Left renal cortex interstitium (tissue), 4 donors: ENCODE results near the gene PHLDA1. TPM values are rescaled to one million over a fixed set of nuclear protein-coding genes. Genes with fewer than 3 reads are reported as not detected.
A peak's percentile ranks its signal among the peaks of the same experiment; 100 is the strongest.

ENCODE experiments used
- DNase-seq, 4 donors: peaks; one replicate each; pipeline ENCODE4 v3.0.0-alpha.2; 2013; ENCODE audit warnings: low read depth in 4 of 4, low spot score in 2 of 4, missing footprints in 1 of 4
- polyA plus RNA-seq, 4 donors: library from polyadenylated mRNA; unstranded; fragments of 120-200 nt; gene quantifications; one replicate each; pipeline ENCODE4 v1.2.1, GENCODE V29; 2013; ENCODE audit not compliant: insufficient read length in 4 of 4

PHLDA1 gene
- polyA plus RNA-seq, 4 donors = 32.7 to 44.7 (median 38.2) TPM

DNA sequence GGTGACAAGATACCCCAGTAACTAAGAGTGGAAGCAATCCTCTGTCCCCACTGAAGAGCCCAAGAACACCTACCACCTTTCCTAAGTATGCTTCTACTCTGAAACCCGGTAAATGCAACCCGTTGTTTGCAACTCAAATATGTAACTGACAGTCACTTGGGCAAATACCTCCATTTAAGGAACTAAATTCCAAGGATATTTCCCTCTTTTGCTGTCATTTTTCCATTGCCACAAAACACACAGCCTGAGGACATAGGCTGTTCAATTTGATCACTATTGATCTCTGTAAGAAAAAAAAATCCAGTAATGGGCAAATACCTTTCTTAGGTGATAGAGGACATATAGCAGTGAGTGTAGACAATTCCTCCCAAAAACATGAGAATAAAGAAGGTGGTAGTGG, 6.6 kb upstream of the PHLDA1 start:
- DNase-seq = no peak

DNA sequence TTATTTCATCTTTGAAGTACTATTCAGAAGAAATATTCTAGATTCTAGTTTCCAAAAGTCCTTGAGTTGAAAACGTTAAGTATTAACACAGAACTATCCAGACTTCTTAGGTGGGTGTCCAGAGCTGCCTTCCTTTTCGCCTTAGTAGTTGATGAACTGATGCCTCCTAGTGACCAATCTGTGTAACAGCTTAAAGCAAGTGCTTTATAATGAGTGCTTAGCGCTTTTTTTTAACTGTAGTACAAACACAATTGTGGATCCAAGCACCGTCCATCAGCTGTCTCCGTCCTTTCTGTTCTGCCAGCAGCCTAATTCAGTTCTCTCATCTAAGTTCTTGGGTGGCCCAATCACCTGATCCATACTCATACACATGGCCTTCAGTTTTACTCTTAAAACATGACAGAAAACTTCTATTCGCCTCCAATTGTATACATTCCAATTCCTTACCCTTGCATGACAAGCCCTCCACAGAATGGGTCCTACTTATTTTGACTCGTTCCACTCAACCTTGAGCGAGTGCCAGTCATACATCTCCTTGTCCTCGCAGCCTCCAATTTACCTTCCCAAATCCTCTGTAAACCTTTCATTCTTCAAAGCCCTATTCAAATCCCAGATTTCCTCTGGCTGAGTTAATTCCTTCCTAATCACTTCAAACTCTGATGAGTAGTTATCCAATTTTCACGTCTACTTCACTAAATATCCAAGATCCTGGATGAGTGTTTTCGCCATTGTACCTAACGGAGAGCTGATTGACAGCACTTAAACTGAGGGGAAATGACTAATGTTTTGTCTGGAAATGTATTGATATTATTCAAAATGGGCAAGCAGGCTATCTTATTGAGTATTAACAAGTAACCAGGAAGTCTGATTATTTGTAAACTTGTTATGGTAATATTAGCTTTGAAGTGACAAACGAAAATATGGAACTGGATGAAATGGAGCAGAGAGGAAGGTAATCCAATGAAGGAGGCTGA, 5.8 kb upstream of the PHLDA1 start:
- DNase-seq = no peak

- no peak for DNase-seq
These were observed 3.5 kb upstream of the PHLDA1 start for GRCh38 chr12:76035045-76035444.

- no peak for DNase-seq
These were observed 1.8 kb upstream of the PHLDA1 start for GRCh38 chr12:76033081-76034011.

DNA sequence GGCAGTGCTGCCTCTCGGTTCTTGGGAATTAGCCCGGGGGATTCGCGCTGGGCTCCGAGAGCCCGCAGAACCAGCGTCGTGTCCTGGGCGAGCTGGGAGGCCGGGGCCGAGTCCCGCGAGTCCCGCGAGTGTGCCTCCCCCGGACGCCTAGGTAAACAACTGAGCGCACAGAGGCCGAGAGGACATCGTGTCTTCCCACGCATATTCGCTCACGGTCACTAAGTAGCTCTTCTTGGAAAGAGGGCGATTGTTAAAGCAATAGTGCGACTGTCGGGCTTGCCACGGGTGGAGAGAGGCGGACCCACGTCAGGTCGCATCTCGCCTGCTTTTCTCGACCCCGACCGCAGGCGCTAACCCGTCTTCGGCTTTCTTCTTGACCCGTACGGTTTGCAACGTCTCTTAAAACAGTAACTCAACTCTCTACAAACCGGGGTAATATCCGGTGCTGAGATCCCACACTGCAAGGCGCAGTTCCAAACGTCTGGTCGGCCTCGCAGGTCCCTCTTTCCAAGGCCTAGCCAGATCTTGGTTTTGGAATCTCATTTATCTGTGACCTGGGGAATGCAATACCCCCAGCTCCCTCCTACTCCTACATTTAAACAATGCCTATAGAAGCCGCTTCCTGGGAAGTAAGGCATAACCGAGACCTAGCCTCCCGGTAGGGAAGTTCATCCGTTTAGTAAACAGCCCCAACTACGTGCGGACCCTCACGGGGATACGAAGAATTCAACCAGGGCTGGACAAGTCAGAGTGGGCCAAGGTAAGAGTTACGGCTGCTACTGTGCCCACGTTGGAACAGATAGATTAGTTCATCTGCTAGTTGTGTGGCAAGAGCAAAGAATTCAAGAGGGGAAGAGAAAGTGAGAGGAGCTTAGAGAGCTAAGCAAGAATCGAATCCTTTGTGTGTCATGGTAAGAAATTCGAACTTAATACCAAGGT, 736 bp upstream of the PHLDA1 start:
- DNase-seq = peak in 1 of 4 donors; percentile 69

GRCh38 chr12:76031081-76031413, 529 bp downstream of the PHLDA1 start:
- DNase-seq = no peak

DNA sequence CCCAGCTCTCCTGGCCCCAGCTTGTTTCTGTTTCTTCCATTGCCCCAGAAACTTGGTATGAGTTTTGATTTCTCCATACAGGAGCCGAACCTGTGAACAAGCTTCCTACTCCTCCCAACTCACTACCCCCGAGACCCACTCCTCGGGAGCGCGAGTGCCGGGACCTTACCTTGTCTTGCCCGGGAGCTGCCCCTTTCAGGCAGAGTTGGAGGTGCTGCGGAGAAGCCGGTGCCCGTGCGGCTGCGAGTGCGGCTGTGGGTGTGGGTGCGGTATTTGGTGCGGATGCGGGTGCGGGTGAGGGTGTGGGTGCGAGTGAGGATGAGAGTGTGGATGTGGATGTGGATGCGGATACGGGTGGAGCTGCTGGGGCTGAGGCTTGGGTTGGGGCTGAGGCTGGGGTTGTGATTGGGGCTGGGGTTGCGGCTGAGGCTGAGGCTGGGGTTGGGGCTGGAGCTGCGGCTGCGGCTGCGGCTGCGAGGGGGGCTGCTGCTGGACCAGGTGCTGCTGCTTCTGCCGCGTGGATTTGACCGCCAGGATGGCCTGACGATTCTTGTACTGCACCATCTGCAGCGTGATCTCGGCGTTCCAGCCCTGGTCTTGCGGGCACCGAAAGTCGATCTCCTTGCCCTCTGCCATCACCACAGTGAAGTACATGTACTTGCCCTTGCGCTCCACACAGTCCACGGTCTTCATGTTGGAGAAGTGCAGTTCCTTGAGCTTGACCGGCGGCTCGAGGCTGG, 1.1 kb downstream of the PHLDA1 start:
- DNase-seq = no peak

DNA sequence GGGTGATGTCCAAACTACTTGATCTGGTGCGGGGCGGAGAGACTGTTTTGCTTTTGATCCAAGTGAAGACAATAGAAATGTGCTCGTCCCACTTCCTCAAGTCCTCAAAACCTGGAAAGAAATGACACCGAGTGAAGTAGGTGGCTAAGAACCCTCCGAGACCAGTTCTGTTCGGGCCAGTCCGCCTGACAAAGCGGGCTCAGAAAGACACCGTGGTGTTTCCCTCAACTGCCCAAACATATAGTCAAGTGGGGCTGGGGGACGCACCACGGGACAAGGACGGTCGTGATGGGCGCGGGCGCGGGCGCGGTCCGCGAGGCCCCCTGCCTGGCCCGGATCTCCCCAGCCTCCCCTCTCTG, 1.6 kb downstream of the PHLDA1 start:
- no peak for DNase-seq

GRCh38 chr12:76028571-76029277, 2.9 kb downstream of the PHLDA1 start:
- DNase-seq = no peak

- DNase-seq = no peak
These were observed 4.9 kb downstream of the PHLDA1 start for GRCh38 chr12:76026643-76027063.

DNA sequence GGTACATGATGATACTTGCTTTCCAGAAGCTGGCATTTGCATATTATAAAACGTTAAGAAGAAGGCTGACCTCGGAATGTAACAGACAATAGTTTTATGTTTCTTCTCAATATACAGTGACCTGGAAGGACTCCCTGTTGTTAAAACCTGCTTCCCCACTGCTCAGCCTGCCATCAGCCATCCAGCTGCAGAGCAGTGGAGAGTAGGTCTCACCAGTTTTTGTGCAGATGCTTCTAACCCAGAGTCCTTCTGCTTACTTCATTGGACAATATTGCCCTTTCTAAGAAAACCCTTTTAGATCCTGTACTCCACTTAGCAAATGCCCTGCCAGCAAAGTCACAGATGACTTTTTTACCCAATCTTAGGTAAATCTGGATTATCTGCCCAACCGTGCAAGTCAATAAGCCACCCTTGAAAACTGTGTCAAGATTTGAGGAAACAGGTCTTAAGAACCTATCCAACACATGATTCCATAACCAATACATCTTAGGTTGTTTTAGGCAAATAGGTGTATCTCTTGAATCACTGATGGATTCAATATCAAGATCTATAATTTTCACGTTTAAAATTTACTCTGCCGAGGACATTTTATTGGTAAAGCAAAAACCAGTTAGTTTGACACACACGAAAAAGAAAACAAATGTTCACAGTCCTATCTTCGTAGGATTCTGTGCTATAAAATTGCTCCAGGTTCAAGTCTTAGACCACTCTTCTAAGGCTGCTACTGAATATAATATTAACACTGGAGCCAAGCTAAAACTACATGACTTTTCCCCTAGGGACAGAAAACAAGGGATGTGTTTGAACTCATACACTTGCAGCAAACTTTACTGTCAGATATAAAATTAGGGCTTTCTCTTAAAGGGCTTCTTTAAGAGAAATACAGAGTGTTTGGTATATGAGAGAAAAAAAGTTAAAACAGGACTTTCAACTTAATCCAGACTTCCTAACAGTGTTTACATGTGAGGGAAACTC, 5.7 kb downstream of the PHLDA1 start:
- no peak for DNase-seq

DNA sequence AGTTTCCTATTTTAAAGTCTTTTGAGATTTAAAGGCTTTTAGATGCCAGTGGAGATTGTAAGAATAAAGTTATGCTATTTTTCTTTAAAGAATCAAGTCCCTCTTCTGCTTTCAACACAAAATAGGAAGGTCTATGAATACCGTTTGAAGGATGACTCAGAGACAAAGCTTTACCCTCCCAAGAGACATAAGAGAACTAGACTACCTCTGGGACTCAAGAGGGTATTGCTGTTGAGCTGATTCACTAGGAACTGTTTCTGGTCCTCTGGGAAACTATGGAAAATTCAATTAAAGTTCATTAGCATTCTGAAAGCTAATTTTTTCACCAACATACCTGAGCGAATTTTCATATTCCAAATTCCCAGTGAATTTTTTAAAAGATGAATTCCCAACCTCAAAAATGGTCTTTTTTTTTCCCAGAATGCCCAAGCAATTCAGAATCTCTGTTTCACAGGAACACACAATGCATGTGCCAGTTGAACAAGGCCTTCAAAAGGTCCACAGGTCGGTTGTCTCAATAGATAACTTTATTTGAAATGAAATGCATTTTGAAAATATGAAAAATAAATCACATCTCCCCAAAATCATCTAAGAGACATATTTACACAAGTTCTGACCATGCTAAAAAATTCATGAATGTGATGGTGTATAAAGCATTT, 6.5 kb downstream of the PHLDA1 start:
- DNase-seq = no peak

DNA sequence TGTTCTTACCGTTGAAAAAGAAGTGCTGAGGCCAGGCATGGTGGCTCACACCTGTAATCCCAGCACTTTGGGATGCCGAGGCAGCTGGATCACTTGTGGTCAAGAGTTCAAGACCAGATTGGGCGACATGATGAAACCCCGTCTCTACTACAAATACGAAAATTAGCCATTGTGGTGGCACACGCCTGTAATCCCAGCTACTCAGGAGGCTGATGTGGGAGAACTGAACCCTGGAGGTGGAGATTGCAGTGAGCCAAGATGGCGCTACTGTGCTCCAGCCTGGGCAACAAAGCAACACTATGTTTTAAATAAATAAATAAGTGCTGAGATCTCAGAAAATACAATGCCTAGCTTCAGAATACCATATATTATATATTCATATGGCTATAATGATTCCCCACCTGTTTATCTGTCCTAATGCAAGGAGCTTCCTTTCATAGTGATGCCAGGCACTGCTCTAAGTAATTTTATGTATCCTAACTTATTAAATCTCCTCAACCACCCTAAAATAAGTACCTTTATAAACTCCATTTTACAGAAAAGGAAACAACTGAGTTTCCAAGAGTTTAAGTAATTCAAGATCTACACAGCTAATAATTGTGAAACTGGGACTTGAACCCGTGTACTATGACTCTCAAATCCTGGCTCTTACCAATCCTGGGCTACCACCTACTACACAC, 7.3 kb downstream of the PHLDA1 start:
- DNase-seq = no peak

- DNase-seq = no peak
These were observed 8.4 kb downstream of the PHLDA1 start for GRCh38 chr12:76023069-76023690.

DNA sequence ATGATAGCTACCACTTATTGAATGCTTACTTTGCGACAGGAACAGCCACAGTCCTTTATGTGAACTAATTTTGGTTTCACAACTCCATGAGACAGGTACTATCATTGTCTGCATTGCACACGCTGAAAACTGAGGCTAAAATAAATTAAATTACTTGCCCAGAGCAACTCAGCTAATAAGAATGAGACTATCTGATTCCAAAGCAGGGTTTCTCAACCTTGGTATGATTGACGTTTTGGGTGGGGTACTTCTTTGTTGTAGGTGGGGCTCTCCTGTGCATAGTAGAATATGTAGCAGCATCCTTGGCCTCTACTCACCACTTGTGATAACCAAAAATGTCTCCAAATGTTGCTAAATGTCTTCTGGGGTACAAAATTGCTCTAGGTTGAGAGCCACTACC, 9.1 kb downstream of the PHLDA1 start:
- DNase-seq = no peak
